ENCODE data around the gene COL20A1. TPM values are rescaled to one million over a fixed set of nuclear protein-coding genes. Genes with fewer than 3 reads are reported as not detected.

The COL20A1 gene
- total and polyA plus RNA-seq, 8 donors = 0.53 to 2.4 TPM; not detected in 6

GRCh38 chr20:63317601-63318291 lies 24.8 kb downstream of the COL20A1 start:
- 76 to 84% (median 77%) methylated on average over 17 to 18 of the region's 18 CpGs for WGBS, 5 donors
- TF ChIP-seq CTCF (IDR thresholded peaks at IDR 0.05) (no peak), POLR2AphosphoS5 (IDR thresholded peaks at IDR 0.05) (no peak), POLR2A (IDR thresholded peaks at IDR 0.05) (no peak), EP300 (IDR thresholded peaks at IDR 0.05) (no peak)
- intact Hi-C loops (cut with DNase I; ENCODE audit: low total_unique reads) = no loop called here
- Histone ChIP-seq H3K27me3 (peaks cover 0 to 90% (median 25%) of the 10 kb centered on the region in 3 donors), H3K9me3 (no peaks in the 10 kb centered on the region), H3K36me3 (no peaks in the 10 kb centered on the region), H3K27ac (no peak overlapping the region), H3K4me3 (no peak overlapping the region), H3K4me1 (no peaks in the 10 kb centered on the region)
- DNase-seq = no peak

- H3K9me3 ChIP-seq = no peaks in the 10 kb centered on the region
- no peak overlapping the region for H3K27ac ChIP-seq
- WGBS, 5 donors = 79 to 94% (median 86%) methylated on average over 18 to 24 of the region's 24 CpGs
- no peak overlapping the region for H3K4me3 ChIP-seq
- H3K27me3 ChIP-seq = peaks cover 0 to 90% (median 27%) of the 10 kb centered on the region in 3 donors
- no peaks in the 10 kb centered on the region for H3K36me3 ChIP-seq
- intact Hi-C loops (cut with DNase I; ENCODE audit: low total_unique reads) = no loop called here
- DNase-seq = no peak
- TF ChIP-seq POLR2AphosphoS5 (IDR thresholded peaks at IDR 0.05) = no peak
- no peaks in the 10 kb centered on the region for H3K4me1 ChIP-seq
Observed at GRCh38 chr20:63318391-63319163, 25.6 kb downstream of the COL20A1 start.

GRCh38 chr20:63319164-63320040 lies 26.4 kb downstream of the COL20A1 start:
- intact Hi-C loops (cut with DNase I; ENCODE audit: low total_unique reads) = no loop called here
- Histone ChIP-seq H3K4me1 (no peaks in the 10 kb centered on the region), H3K36me3 (no peaks in the 10 kb centered on the region), H3K27ac (no peak overlapping the region), H3K9me3 (no peaks in the 10 kb centered on the region), H3K4me3 (no peak overlapping the region), H3K27me3 (peaks cover 0 to 87% (median 22%) of the 10 kb centered on the region in 3 donors)
- TF ChIP-seq EP300 (IDR thresholded peaks at IDR 0.05) = no peak
- no peak for TF ChIP-seq CTCF (IDR thresholded peaks at IDR 0.05)
- TF ChIP-seq POLR2A (IDR thresholded peaks at IDR 0.05) = no peak
- no peak for TF ChIP-seq POLR2AphosphoS5 (IDR thresholded peaks at IDR 0.05)
- WGBS, 5 donors = 71 to 88% (median 73%) methylated on average over 8 to 25 of the region's 25 CpGs
- DNase-seq = no peak

GRCh38 chr20:63320041-63320511 lies 27.1 kb downstream of the COL20A1 start:
- TF ChIP-seq CTCF (IDR thresholded peaks at IDR 0.05) = no peak
- H3K27me3 ChIP-seq = peaks cover 0 to 87% (median 25%) of the 10 kb centered on the region in 3 donors
- no peaks in the 10 kb centered on the region for H3K4me1 ChIP-seq
- WGBS, 5 donors = 79 to 88% (median 83%) methylated on average over 12 to 23 of the region's 23 CpGs
- no peak overlapping the region for H3K4me3 ChIP-seq
- H3K27ac ChIP-seq = no peak overlapping the region
- intact Hi-C loops (cut with DNase I; ENCODE audit: low total_unique reads) = no loop called here
- no peaks in the 10 kb centered on the region for H3K9me3 ChIP-seq
- H3K36me3 ChIP-seq = no peaks in the 10 kb centered on the region
- DNase-seq = no peak

Data from stomach (tissue), 9 donors.